K562 (cell line): Measurements from ENCODE around the gene AP2M1. TPM values are rescaled to one million over a fixed set of nuclear protein-coding genes. Genes with fewer than 3 reads are reported as not detected.

ENCODE experiments used
- ATAC-seq: fragments of 200-7000 bp; cut with Tn5 transposase; 3 replicates; pipeline ENCODE4 v1.9.1; 2020; ENCODE audit warnings: moderate library complexity
- BruUV-seq: library from RNA; stranded (reverse); fragments of 400-500 nt; replicated peaks from 2 replicates; lab custom pipeline; 2021; lab: Mats Ljungman, UMichigan
- CTCF ChIA-PET: fragments of 300-600 bp; formaldehyde crosslinking; extraction: SDS; loops from one replicate; lab custom pipeline; 2021; ENCODE audit warnings: low intra/inter-chr PET ratio; lab: Yijun Ruan, JAX
- POLR2A ChIA-PET: fragments of 300-600, 350-650 bp; sonication (Branson Sonifier 250); formaldehyde crosslinking; extraction: SDS; loops from one replicate; lab custom pipeline; 2021; ENCODE audit warnings: antibody characterized with exemption, inconsistent platforms; lab: Yijun Ruan, JAX
- DNase-seq, 4 experiments: peaks; one replicate each; pipeline versions ENCODE4 v3.0.0 to v3.0.0-alpha.2; 2011 to 2018; ENCODE audit warnings: low spot score in 3 of 4, mixed read lengths in 3 of 4; ENCODE audit errors: extremely low read depth in 1 of 4
- FAIRE-seq: peaks from 2 replicates; lab custom pipeline; 2011; peaks lifted over from hg19 to GRCh38; lab: Jason Lieb, UNC
- H2AFZ ChIP-seq: 2 replicates; pipeline ENCODE4 v1.6.0; 2011; ENCODE audit warnings: low read depth, low read length, control low read depth, inconsistent platforms
- H3K27ac ChIP-seq: fragments of 200-600 bp; 3 replicates; pipeline ENCODE4 v1.8.0; 2011; ENCODE audit warnings: low read depth, mild to moderate bottlenecking, control low read depth, inconsistent platforms, low read length, moderate library complexity, mixed read lengths; ENCODE audit errors: extremely low read depth
- H3K27me3 ChIP-seq, 2 experiments: fragments of 300-600 bp in 1 of 2; 2 replicates in 1 of 2; 3 replicates in 1 of 2; pipeline versions ENCODE4 v1.6.0 to v1.8.0; 2011; ENCODE audit warnings: inconsistent platforms in 2 of 2, low read length in 2 of 2, mild to moderate bottlenecking in 1 of 2, mixed read lengths in 1 of 2, moderate library complexity in 1 of 2; ENCODE audit not compliant: control insufficient read depth in 2 of 2, insufficient read depth in 2 of 2
- H3K36me3 ChIP-seq: fragments of 300-600 bp; 3 replicates; pipeline ENCODE4 v1.8.0; 2011; ENCODE audit warnings: mild to moderate bottlenecking, low read length, inconsistent platforms; ENCODE audit not compliant: control insufficient read depth, insufficient read depth
- H3K4me1 ChIP-seq, 2 experiments: fragments of 200-600 bp in 1 of 2; replicated peaks in 1 of 2; 2 replicates in 1 of 2; 3 replicates in 1 of 2; pipeline versions ENCODE4 v1.5.1 to v1.8.0; 2011; ENCODE audit warnings: inconsistent platforms in 2 of 2, low read length in 2 of 2, mild to moderate bottlenecking in 1 of 2, mixed read lengths in 1 of 2, moderate library complexity in 1 of 2; ENCODE audit not compliant: control insufficient read depth in 2 of 2, insufficient read depth in 2 of 2
- H3K4me2 ChIP-seq: 2 replicates; pipeline ENCODE4 v1.6.1; 2011; ENCODE audit warnings: low read length, control low read depth, inconsistent platforms, mixed read lengths; ENCODE audit not compliant: insufficient read depth
- H3K4me3 ChIP-seq: fragments of 200-600 bp; sonication (generic), shearing (Covaris generic); 2 replicates; pipeline ENCODE4 v1.5.1; 2016; ENCODE audit warnings: control low read depth, inconsistent platforms
- H3K79me2 ChIP-seq: fragments of 200-600 bp; 3 replicates; pipeline ENCODE4 v1.8.0; 2011; ENCODE audit warnings: low read length, inconsistent platforms; ENCODE audit not compliant: control insufficient read depth, insufficient read depth
- H3K9ac ChIP-seq, 2 experiments: 2 replicates each; pipeline versions ENCODE4 v1.6.0 to v1.6.1; 2011; ENCODE audit warnings: low read depth in 2 of 2, low read length in 2 of 2, control low read depth in 1 of 2, inconsistent platforms in 1 of 2, mild to moderate bottlenecking in 1 of 2, mixed read lengths in 1 of 2; ENCODE audit not compliant: insufficient read depth in 1 of 2
- H3K9me1 ChIP-seq: one replicate; pipeline ENCODE4 v1.6.0; 2011; ENCODE audit warnings: inconsistent platforms, mild to moderate bottlenecking, low read length, moderate library complexity; ENCODE audit not compliant: control insufficient read depth, insufficient read depth
- H3K9me3 ChIP-seq: replicated peaks from 2 replicates; pipeline ENCODE4 v1.5.1; 2011; ENCODE audit warnings: low read depth, low read length, inconsistent platforms; ENCODE audit not compliant: control insufficient read depth, insufficient read depth
- H4K20me1 ChIP-seq: replicated peaks from 2 replicates; pipeline ENCODE4 v1.6.1; 2011; ENCODE audit warnings: low read length, inconsistent platforms, mixed read lengths; ENCODE audit not compliant: control insufficient read depth, insufficient read depth
- ARID1B ChIP-seq: fragments of 450-650 bp; IDR thresholded peaks from 2 replicates; pipeline ENCODE4 v1.6.1; 2016; ENCODE audit warnings: antibody characterized with exemption, mild to moderate bottlenecking, inconsistent platforms
- CBFB ChIP-seq: sonication (generic); formaldehyde crosslinking; IDR thresholded peaks from 2 replicates; pipeline ENCODE4 v1.4.0; 2020; ENCODE audit warnings: mild to moderate bottlenecking, missing genetic modification reagents
- HDAC8 ChIP-seq: fragments of 450-650 bp; IDR thresholded peaks from 2 replicates; pipeline ENCODE4 v1.6.1; 2016; ENCODE audit warnings: mild to moderate bottlenecking, missing genetic modification characterization, moderate library complexity, missing compliant biosample characterization
- MECOM ChIP-seq: fragments of 250-450 bp; sonication (Bioruptor Pico); IDR thresholded peaks from 2 replicates; pipeline ENCODE4 v1.8.0; 2022; ENCODE audit warnings: inconsistent platforms
- NFIC ChIP-seq: fragments of 450-650 bp; IDR thresholded peaks from 2 replicates; pipeline ENCODE4 v1.6.1; 2017; ENCODE audit warnings: mild to moderate bottlenecking, inconsistent platforms
- NRF1 ChIP-seq, 2 experiments: fragments of 450-650 bp; IDR thresholded peaks in 1 of 2; conservative IDR thresholded peaks in 1 of 2; 2 replicates each; pipeline ENCODE4 v1.6.1; 2014; ENCODE audit warnings: mild to moderate bottlenecking in 2 of 2
- PRMT5 ChIP-seq: sonication (generic); formaldehyde crosslinking; IDR thresholded peaks from 2 replicates; pipeline ENCODE4 v1.5.0; 2020; ENCODE audit warnings: missing genetic modification reagents
- STAG1 ChIP-seq: sonication (generic); formaldehyde crosslinking; IDR thresholded peaks from 2 replicates; pipeline ENCODE4 v1.5.0; 2020; ENCODE audit warnings: missing genetic modification reagents, borderline replicate concordance
- ZNF444 ChIP-seq: fragments of 250-450 bp; sonication (Bioruptor Pico); IDR thresholded peaks from 2 replicates; pipeline ENCODE4 v1.4.0; 2020; ENCODE audit warnings: mild to moderate bottlenecking, moderate library complexity
- ZNF561 ChIP-seq: fragments of 450-650 bp; formaldehyde crosslinking; conservative IDR thresholded peaks from 2 replicates; pipeline ENCODE4 v1.4.0; 2020; ENCODE audit warnings: mild to moderate bottlenecking, moderate library complexity
- ZZZ3 ChIP-seq: fragments of 450-650 bp; IDR thresholded peaks from 2 replicates; pipeline ENCODE4 v1.6.1; 2016; ENCODE audit warnings: antibody characterized with exemption, mild to moderate bottlenecking, moderate library complexity
- WGBS: fragments of 100-300 bp; shearing (Covaris generic); methylation state at CpG from one replicate; pipeline ENCODE4 v1.1.6; 2016; ENCODE audit warnings: low coverage, mixed read lengths; ENCODE audit not compliant: insufficient coverage; ENCODE audit errors: missing lambda C conversion rate; 5-methylcytosine and 5-hydroxymethylcytosine counted together
- in situ Hi-C: fragments of 300-500 bp; cut with MboI; formaldehyde crosslinking; loops from 4 replicates; pipeline ENCODE4 v1.15.0; 2018; ENCODE audit warnings: inconsistent platforms, mixed read lengths
- intact Hi-C: fragments of 100-400 bp; cut with micrococcal nuclease; formaldehyde crosslinking; loops from 2 replicates; pipeline ENCODE4 v1.14.2; 2022
- polyA plus RNA-seq, 8 experiments: library from polyadenylated mRNA; depleted of rRNA in 4 of 8; stranded (reverse) in 5 of 8; unstranded in 3 of 8; fragments of >200 nt; fragmentation: Nextera tagmentation in 2 of 8; fragmentation: Illumina TruSeq in 1 of 8; extraction: Ambion mirVana in 2 of 8; extraction: Trizol in 1 of 8; gene quantifications; 2 replicates each; pipeline versions ENCODE4 v1.2.1 to v1.2.3, GENCODE V29; 2011 to 2014; ENCODE audit warnings: inconsistent platforms in 1 of 8, missing spikeins in 1 of 8
- total RNA-seq, 7 experiments: library from RNA; depleted of rRNA in 6 of 7; stranded (reverse); fragments of >200 nt in 6 of 7; fragmentation: Illumina TruSeq in 2 of 7; extraction: Trizol in 2 of 7; gene quantifications; 2 replicates each; pipeline versions ENCODE4 v1.2.1 to v1.2.3, GENCODE V29; 2011 to 2021; ENCODE audit warnings: low replicate concordance in 1 of 7
- TF ChIP-seq, protein P1 (sequence below): sonication (generic); formaldehyde crosslinking; IDR thresholded peaks from 2 replicates; pipeline ENCODE4 v1.8.0; 2022; ENCODE audit warnings: missing genetic modification reagents, mild to moderate bottlenecking, moderate library complexity, borderline replicate concordance
- TF ChIP-seq, protein P2 (sequence below), 2 experiments: fragments of 250-450 bp in 1 of 2; fragments of 450-650 bp in 1 of 2; sonication (Bioruptor Pico) in 1 of 2; IDR thresholded peaks; 2 replicates each; pipeline versions ENCODE4 v1.6.1 to v1.8.0; 2016 to 2021; ENCODE audit warnings: mild to moderate bottlenecking in 2 of 2, moderate library complexity in 2 of 2, missing compliant biosample characterization in 1 of 2, missing genetic modification characterization in 1 of 2
- TF ChIP-seq, protein P3 (sequence below), 3 experiments: fragments of 200-800 bp in 1 of 3; sonication (Bioruptor generic) in 1 of 3; sonication (generic) in 1 of 3; formaldehyde crosslinking in 1 of 3; IDR thresholded peaks; 2 replicates each; pipeline versions ENCODE4 v1.6.1 to v1.8.0; 2016 to 2022; ENCODE audit warnings: mild to moderate bottlenecking in 2 of 3, missing compliant biosample characterization in 2 of 3, missing genetic modification characterization in 2 of 3, missing genetic modification reagents in 1 of 3
- TF ChIP-seq, protein P4 (sequence below): fragments of 450-650 bp; IDR thresholded peaks from 2 replicates; pipeline ENCODE4 v1.6.1; 2016; ENCODE audit warnings: mild to moderate bottlenecking

AP2M1 gene
- total and polyA plus RNA-seq, 9 of the 15 experiments (the other 6 are each of a cell fraction or from before 2014, with no cell fraction given): 118 to 505 (median 296) TPM

DNA sequence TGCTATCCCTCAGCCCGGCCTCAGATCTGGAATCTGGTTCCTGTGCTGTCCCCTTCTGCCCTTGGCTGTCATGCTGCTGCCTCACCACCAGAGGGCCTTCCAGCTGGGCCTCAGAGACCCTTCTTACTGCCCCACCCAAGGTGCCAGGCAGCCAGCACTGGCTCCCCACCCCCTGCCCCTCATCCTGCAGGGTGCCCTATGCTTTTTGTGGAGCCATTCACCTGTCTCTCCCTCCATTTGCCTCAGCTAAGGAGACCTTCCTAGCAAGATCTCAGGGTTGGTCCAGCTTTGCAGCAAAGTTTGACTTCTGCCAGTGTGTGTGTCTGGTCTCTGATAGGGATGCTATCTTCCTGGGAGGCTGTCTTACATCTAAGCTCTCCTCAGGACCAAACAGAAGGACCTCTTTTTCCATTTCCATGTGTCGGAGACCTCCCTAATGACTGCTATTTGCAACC lies 52.9 kb downstream of the AP2M1 start (continued):
- TF ChIP-seq, protein P1, sequence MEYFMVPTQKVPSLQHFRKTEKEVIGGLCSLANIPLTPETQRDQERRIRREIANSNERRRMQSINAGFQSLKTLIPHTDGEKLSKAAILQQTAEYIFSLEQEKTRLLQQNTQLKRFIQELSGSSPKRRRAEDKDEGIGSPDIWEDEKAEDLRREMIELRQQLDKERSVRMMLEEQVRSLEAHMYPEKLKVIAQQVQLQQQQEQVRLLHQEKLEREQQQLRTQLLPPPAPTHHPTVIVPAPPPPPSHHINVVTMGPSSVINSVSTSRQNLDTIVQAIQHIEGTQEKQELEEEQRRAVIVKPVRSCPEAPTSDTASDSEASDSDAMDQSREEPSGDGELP (CRISPR knock-in tag): peak; percentile 86
- no peak for TF ChIP-seq ZNF561 (CRISPR knock-in tag)

DNA sequence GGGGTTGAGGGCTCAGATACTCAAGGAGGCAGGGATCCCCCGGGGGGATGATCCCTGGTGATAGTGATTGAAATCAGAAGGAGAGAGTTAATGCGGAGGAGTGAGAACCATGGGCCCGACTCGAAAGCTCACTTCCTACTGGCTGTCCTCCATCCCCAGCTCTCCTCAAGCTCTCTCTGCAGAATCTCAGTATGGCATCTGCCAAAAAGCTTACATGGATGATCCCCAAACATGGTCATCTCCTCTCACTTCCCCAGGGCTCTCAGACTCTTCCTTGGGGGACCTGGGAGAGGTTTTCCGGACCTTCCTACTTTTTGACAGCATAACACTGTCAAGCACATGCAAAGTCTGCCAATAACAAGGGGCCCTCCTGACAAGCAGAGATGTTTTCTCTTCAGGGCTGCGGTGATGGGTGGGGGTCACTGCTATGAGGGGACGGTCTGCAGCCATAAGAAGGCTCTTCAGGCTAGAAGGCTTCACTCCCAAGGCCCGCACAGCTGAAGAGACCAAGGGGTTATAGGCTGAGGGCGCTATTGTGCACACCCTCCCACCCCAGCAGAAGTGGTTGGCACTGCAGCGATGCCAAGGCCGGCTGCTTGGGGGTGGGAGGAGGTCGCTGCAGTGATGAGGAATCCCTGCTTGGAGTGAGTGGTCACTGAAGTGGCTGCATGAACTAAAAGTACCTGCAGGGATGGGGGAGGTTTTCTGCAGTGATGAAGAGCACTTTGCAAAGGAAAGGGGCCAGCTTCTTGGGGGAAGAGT lies 53.9 kb downstream of the AP2M1 start:
- POLR2A ChIA-PET: interaction anchor here (0.6 to 2.9 kb wide), 11 partner anchors 9 to 1583 kb away, joined by 3 to 11 read pairs (median 3); partner anchors contain the start of gene EEF1AKMT4
- Histone ChIP-seq H2AFZ (no peak overlapping the region), H3K9me1 (no peaks in the 10 kb centered on the region), H3K79me2 (no peaks in the 10 kb centered on the region), H3K27me3 (peaks cover 47 to 67% of the 10 kb centered on the region in 2 experiments), H3K4me3 (no peak overlapping the region), H3K27ac (no peak overlapping the region), H3K4me1 (peaks cover 0 to 26% of the 10 kb centered on the region in 2 experiments; a peak in 3 of 5 replicates), H3K9me3 (no peaks in the 10 kb centered on the region), H3K36me3 (no peaks in the 10 kb centered on the region), H4K20me1 (peaks cover 15% of the 10 kb centered on the region), H3K4me2 (no peak overlapping the region), H3K9ac (no peak overlapping the region)
- DNase-seq (no peak), FAIRE-seq (no peak), ATAC-seq (no peak)
- CTCF ChIA-PET: no interaction called here
- 4% methylated on average over 12 of the region's 12 CpGs for WGBS
- no TSS peak for BruUV-seq
- intact Hi-C loops: no loop called here
- in situ Hi-C loops: no loop called here
- TF ChIP-seq, protein P2, sequence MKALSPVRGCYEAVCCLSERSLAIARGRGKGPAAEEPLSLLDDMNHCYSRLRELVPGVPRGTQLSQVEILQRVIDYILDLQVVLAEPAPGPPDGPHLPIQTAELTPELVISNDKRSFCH (CRISPR knock-in tag; IDR thresholded peaks at IDR 0.05): no peak
- TF ChIP-seq, protein P2 (tag; IDR thresholded peaks at IDR 0.05): no peak
- no peak for TF ChIP-seq ZZZ3
- TF ChIP-seq HDAC8 (tag): no peak
- TF ChIP-seq, protein P3, sequence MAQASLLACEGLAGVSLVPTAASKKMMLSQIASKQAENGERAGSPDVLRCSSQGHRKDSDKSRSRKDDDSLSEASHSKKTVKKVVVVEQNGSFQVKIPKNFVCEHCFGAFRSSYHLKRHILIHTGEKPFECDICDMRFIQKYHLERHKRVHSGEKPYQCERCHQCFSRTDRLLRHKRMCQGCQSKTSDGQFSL (CRISPR knock-in tag; IDR thresholded peaks at IDR 0.05): no peak
- TF ChIP-seq, protein P3 (tag; IDR thresholded peaks at IDR 0.05): no peak
- TF ChIP-seq ARID1B: no peak
- no peak for TF ChIP-seq ZNF444
- TF ChIP-seq STAG1 (CRISPR knock-in tag): no peak
- TF ChIP-seq NRF1 (conservative IDR thresholded peaks at IDR 0.05 in 1 of 2, IDR thresholded peaks at IDR 0.05 in 1 of 2): no peak
- TF ChIP-seq, protein P4, sequence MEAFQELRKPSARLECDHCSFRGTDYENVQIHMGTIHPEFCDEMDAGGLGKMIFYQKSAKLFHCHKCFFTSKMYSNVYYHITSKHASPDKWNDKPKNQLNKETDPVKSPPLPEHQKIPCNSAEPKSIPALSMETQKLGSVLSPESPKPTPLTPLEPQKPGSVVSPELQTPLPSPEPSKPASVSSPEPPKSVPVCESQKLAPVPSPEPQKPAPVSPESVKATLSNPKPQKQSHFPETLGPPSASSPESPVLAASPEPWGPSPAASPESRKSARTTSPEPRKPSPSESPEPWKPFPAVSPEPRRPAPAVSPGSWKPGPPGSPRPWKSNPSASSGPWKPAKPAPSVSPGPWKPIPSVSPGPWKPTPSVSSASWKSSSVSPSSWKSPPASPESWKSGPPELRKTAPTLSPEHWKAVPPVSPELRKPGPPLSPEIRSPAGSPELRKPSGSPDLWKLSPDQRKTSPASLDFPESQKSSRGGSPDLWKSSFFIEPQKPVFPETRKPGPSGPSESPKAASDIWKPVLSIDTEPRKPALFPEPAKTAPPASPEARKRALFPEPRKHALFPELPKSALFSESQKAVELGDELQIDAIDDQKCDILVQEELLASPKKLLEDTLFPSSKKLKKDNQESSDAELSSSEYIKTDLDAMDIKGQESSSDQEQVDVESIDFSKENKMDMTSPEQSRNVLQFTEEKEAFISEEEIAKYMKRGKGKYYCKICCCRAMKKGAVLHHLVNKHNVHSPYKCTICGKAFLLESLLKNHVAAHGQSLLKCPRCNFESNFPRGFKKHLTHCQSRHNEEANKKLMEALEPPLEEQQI: no peak
- no peak for TF ChIP-seq CBFB (CRISPR knock-in tag)
- no peak for TF ChIP-seq NFIC
- no peak for TF ChIP-seq MECOM (CRISPR knock-in tag)
- no peak for TF ChIP-seq PRMT5 (CRISPR knock-in tag)
